ENCODE data around the gene ACTRT2.

Gene ACTRT2

GRCh38 chr1:2983706-2984398 lies 37.4 kb upstream of the ACTRT2 start:
- DNase-seq, result no peak

GRCh38 chr1:2984399-2985061 lies 36.7 kb upstream of the ACTRT2 start:
- DNase-seq, result no peak

- DNase-seq, result no peak
These were observed 36.2 kb upstream of the ACTRT2 start for GRCh38 chr1:2985067-2985561.

GRCh38 chr1:2985694-2986548 lies 35.3 kb upstream of the ACTRT2 start:
- no peak for DNase-seq

GRCh38 chr1:2986549-2987305 lies 34.5 kb upstream of the ACTRT2 start:
- no peak for DNase-seq

- DNase-seq, result no peak
These were observed 33.5 kb upstream of the ACTRT2 start for GRCh38 chr1:2987773-2988172.

- DNase-seq, result no peak
These were observed 33.0 kb upstream of the ACTRT2 start for GRCh38 chr1:2988256-2988655.

- DNase-seq, result no peak
These were observed 32.1 kb upstream of the ACTRT2 start for GRCh38 chr1:2989185-2989584.

GRCh38 chr1:2989976-2990375 lies 31.3 kb upstream of the ACTRT2 start:
- DNase-seq, result no peak

- DNase-seq, result no peak
These were observed 30.7 kb upstream of the ACTRT2 start for GRCh38 chr1:2990376-2991115.

GRCh38 chr1:2991753-2992495 lies 29.3 kb upstream of the ACTRT2 start:
- DNase-seq, result no peak

GRCh38 chr1:2998503-2999100 lies 22.7 kb upstream of the ACTRT2 start:
- no peak for DNase-seq

- no peak for DNase-seq
These were observed 22.1 kb upstream of the ACTRT2 start for GRCh38 chr1:2999138-2999537.

- no peak for DNase-seq
These were observed 21.7 kb upstream of the ACTRT2 start for GRCh38 chr1:2999571-2999970.

GRCh38 chr1:3000214-3000613 lies 21.1 kb upstream of the ACTRT2 start:
- no peak for DNase-seq

GRCh38 chr1:3000671-3001470 lies 20.4 kb upstream of the ACTRT2 start:
- no peak for DNase-seq

GRCh38 chr1:3001471-3002348 lies 19.6 kb upstream of the ACTRT2 start:
- DNase-seq, result no peak

- DNase-seq, result no peak
These were observed 18.8 kb upstream of the ACTRT2 start for GRCh38 chr1:3002349-3003038.
